GM12891 (cell line): Measurements from ENCODE around the gene CTNND2.

Experiments used
- DNase-seq: peaks from one replicate; pipeline ENCODE4 v3.0.0; 2011; ENCODE audit warnings: low spot score; ENCODE audit not compliant: insufficient read length
- FAIRE-seq: peaks from 2 replicates; lab custom pipeline; 2011; peaks lifted over from hg19 to GRCh38; lab: Jason Lieb, UNC
- PAX5 ChIP-seq: IDR thresholded peaks from 2 replicates; pipeline ENCODE4 v1.6.1; 2011; ENCODE audit warnings: low read length, moderate library complexity, mild to moderate bottlenecking; ENCODE audit not compliant: insufficient read depth, severe bottlenecking
- POLR2A ChIP-seq: IDR thresholded peaks from 2 replicates; pipeline ENCODE4 v1.6.1; 2011; ENCODE audit warnings: low read depth, low read length, control low read depth
- POLR2AphosphoS5 ChIP-seq: IDR thresholded peaks from 2 replicates; pipeline ENCODE4 v1.6.1; 2011; ENCODE audit warnings: low read depth, low read length, control low read depth
- POU2F2 ChIP-seq: IDR thresholded peaks from 2 replicates; pipeline ENCODE4 v1.6.1; 2011; ENCODE audit warnings: low read depth, mild to moderate bottlenecking, control low read depth, low read length, moderate library complexity
- SPI1 ChIP-seq: IDR thresholded peaks from 2 replicates; pipeline ENCODE4 v1.6.1; 2011; ENCODE audit warnings: low read depth, low read length, control low read depth
- TAF1 ChIP-seq: IDR thresholded peaks from 2 replicates; pipeline ENCODE4 v1.6.1; 2011; ENCODE audit warnings: low read depth, low read length, control low read depth

Gene CTNND2

DNA sequence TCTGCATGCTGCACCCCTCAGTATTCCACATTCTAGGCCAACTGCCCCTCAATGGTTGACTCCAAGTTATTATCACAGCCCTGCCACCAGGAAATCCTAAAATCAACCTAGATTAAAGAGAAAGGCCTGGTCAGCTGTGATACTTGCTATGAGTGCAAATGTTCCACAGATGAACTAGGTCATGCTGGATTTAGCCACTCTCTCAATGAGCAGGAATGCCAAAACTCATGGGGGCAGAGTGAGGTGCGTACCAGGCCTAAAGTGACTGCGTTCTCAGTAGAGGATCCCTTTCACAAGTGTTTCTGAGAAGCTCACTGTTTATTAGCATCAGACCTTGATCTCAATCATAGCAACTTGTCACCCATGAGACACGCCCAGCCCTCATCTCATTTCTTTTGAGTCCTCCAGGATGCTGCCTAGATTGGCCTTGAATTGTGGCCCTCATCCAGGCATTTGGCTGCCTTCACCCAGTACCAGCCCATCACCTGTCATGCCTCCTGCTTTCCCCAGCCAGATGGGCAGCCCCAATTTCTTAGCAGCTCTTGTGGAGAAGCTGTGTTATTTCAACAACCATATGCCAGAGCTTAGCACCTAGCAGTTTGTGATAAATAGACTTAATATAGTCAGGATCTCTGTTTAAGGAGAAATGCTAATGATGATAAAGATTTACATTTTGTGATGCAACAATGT lies 383.9 kb downstream of the CTNND2 start:
- DNase-seq, result no peak
- no peak for TF ChIP-seq TAF1
- TF ChIP-seq PAX5, result no peak
- no peak for TF ChIP-seq SPI1
- no peak for TF ChIP-seq POLR2A
- TF ChIP-seq POLR2AphosphoS5, result no peak
- TF ChIP-seq POU2F2, result no peak
- FAIRE-seq, result no peak

DNA sequence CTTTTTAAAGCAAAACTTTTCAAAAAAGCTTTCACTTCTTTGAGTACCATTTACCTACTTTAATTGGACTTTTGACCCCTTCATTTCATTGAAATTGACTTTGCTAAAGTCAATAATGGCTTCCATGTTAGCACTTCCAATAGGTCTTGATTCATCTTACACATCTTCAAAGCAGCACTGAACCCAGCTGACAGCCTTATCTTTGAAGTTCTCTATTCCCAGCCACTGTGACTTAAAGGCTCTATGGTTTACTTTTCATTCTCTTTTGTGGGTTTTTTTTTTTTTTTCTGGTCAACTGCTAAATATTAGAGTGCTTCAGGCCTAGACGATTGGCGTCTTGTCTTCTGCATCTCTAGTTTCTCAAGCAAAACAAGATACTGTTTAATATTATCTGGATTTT lies 385.0 kb downstream of the CTNND2 start:
- TF ChIP-seq POU2F2 (no peak), TAF1 (no peak)
- FAIRE-seq, result no peak
- DNase-seq, result no peak

DNA sequence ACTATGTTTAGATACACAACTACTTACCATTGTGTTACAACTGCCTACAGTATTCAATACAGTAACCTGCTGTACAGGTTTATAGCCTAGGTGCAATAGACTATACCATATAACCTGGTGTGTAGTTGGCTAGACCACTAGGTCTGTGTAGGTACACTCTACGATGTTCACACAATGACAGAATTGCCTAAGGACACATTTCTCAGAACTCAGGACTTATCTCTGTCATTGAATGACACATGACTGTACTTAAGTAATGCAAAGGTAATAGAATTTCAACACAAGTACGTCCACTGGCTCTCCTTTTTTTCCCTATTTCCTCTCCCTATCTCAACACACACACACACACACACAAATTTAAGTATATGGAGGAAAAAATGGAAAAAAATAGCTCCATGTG lies 385.6 kb downstream of the CTNND2 start:
- FAIRE-seq, result no peak
- TF ChIP-seq TAF1, result no peak
- TF ChIP-seq POU2F2, result no peak
- TF ChIP-seq POLR2AphosphoS5, result no peak
- no peak for TF ChIP-seq SPI1
- TF ChIP-seq PAX5, result no peak

DNA sequence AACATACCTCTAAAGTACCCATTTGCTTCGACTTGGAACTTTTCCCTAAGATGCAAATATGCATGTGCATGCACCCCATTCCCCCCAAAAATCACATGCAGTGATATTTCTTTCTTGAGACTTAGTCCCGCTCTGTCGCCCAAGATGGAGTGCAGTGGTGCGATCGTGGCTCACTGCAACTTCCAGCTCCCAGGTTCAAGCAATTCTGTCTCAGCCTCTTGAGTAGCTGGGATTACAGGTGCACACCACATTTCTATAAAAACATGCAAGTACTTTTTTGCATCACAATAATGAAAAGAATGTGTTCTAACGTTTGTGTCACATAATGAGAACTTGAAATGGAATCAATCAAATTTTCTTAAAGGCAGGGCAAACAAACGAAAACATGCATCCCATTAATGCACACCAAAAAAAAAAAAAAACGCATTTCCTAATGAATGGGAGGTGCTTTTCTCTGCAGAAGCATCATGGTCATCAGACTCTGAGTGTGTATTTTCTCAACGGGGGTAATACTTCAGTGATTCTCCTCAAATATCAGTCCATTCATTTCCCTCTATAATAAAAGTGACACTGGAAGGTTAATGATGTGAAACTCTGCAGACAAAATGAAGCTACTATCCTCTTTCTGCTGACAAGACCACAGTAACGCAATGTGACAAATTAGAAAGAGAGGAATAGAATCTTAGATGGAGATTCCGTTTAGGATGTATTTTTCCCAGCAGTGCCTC lies 389.4 kb downstream of the CTNND2 start:
- TF ChIP-seq SPI1, result no peak
- FAIRE-seq, result no peak
- DNase-seq, result no peak

More for the DNA sequence above, 385.6 kb downstream of the CTNND2 start:
- DNase-seq, result no peak

DNA sequence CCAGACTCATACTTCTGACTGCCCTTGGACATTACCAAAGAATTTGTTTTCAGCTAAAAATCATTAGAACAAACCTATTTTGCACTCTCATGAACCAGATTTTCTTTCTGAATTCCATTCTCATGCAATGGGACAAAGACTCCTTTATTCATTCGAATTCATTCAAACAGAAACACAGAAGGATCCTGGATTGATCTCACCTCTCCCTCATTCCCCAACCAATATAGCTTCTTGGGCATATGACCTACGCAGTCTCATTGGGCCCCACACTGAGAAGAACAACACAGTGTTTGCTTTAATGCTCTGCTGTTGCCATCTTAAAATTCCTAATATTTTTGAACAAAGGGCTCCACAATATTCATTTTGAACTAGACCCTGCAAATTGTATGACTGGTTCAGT lies 392.4 kb downstream of the CTNND2 start:
- no peak for DNase-seq
- TF ChIP-seq POU2F2 (no peak), POLR2A (no peak), SPI1 (no peak), TAF1 (no peak), POLR2AphosphoS5 (no peak), PAX5 (no peak)
- FAIRE-seq, result no peak

DNA sequence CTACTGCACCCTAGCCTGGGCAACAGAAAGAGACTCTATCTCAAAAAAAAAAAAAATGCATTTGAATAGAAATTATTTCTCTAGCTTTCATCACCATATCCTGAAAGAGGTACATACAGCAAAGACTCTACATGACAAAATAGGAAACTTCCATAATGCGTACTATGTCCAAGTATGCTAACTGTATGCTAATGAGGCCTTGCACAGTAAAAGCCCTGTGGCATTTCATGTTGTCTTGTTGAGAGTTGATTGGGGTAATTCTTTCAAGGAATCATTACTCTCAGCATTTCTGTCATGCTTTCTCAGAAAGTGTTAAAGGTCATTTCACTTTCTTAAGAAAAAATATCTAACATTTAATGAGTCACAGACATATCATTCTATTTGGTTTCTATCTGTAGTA lies 393.4 kb downstream of the CTNND2 start:
- DNase-seq (no peak), FAIRE-seq (no peak)
- TF ChIP-seq POU2F2, result no peak
- no peak for TF ChIP-seq TAF1
- TF ChIP-seq POLR2AphosphoS5, result no peak
- no peak for TF ChIP-seq POLR2A
- TF ChIP-seq PAX5, result no peak
- no peak for TF ChIP-seq SPI1

DNA sequence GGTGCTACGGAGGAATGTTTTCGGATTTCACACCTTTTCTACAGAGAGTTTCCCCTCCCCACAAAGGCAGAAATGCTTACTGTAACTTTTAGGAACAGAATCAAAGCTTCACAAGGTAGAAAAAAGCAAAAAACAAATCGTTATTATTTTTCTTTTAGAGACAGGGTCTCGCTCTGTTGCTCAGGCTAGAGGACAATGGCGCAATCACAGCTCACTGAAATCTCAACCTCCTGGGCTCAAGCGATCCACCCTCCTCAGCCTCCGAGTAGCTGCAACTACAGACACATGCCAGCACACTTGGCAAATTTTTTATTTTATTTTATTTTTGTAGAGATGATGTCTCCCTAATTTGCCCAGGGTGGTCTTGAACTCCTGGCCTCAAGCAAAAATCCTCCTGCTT lies 394.5 kb downstream of the CTNND2 start:
- DNase-seq (no peak), FAIRE-seq (no peak)
- TF ChIP-seq SPI1 (no peak), POLR2A (no peak), PAX5 (no peak), POLR2AphosphoS5 (no peak), TAF1 (no peak), POU2F2 (no peak)

DNA sequence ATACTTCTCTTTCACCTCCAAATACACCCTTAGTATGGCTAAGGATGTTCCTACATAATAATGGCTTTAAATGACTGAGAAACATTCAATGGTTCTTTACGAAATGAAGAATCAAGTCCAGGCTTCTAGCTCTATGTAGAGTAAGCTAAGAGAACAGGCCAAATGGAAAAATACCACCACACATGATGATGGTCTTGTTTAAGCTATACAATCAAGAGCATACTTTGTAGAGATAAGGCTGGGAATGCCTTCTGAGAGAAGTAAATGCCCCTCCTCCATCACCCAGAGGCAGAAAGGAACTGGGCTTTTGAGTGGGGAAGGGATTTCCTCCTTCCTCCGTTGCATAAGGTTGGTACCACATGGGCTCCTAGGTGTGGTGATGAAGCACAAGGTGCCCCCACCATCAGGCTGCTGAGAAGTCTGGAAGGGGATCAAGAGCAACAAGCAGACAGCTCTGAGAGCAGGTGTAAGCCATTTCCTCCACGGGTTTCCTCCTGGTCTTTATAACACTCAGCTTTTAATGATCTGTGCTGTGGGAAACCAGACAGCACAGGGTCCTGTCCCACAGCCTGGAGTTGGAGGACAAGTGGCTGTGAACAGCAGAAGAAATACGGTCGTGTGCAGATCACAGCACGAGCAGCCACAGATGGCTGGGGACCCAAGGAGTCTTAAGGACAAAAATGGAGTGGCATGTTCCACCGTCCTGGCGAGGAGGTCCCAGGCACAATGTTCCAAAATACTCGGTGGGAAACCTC lies 396.9 kb downstream of the CTNND2 start:
- DNase-seq (no peak), FAIRE-seq (no peak)
- TF ChIP-seq SPI1, result no peak
- TF ChIP-seq PAX5, result no peak
- no peak for TF ChIP-seq POLR2AphosphoS5
- no peak for TF ChIP-seq TAF1
- no peak for TF ChIP-seq POU2F2
- no peak for TF ChIP-seq POLR2A

DNA sequence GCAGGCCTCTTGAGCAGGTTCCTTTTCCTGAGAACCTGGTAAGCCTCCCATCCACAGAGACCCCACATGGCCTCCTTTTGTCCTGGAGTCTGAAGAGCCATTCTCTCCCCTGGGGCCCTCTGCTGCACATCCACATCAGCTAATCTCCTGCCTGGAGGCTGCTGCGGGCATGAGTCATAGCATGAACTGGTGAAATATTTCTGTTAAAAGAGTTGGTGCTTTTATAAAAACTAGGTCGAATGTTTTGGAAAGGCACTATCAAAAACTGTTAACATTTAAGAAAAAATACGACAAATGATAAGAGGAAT lies 399.4 kb downstream of the CTNND2 start:
- TF ChIP-seq TAF1, result no peak
- no peak for TF ChIP-seq POU2F2
- no peak for TF ChIP-seq POLR2AphosphoS5
- TF ChIP-seq PAX5, result no peak
- TF ChIP-seq POLR2A, result no peak
- no peak for FAIRE-seq
- DNase-seq, result no peak
